ENCODE measurements around the gene COL6A3.

The COL6A3 gene

GRCh38 chr2:237432484-237433092, 18.6 kb upstream of the COL6A3 start:
- no peak for TF ChIP-seq CTCF (conservative IDR thresholded peaks at IDR 0.05)
- no peak for TF ChIP-seq ZFX (IDR thresholded peaks at IDR 0.05)
- H3K27ac ChIP-seq = 0 out of 2 replicates have a peak overlapping the region, but pooled peaks have one; percentile 6

- TF ChIP-seq ZFX (IDR thresholded peaks at IDR 0.05) (no peak), CTCF (conservative IDR thresholded peaks at IDR 0.05) (no peak)
- no peak overlapping the region for H3K27ac ChIP-seq
Measured at GRCh38 chr2:237431837-237432236, 17.9 kb upstream of the COL6A3 start.

- no peak overlapping the region for H3K27ac ChIP-seq
- TF ChIP-seq CTCF (conservative IDR thresholded peaks at IDR 0.05) (no peak), ZFX (IDR thresholded peaks at IDR 0.05) (no peak)
Measured at GRCh38 chr2:237431372-237431771, 17.4 kb upstream of the COL6A3 start.

GRCh38 chr2:237430861-237431260, 16.9 kb upstream of the COL6A3 start:
- no peak overlapping the region for H3K27ac ChIP-seq
- TF ChIP-seq ZFX (IDR thresholded peaks at IDR 0.05) (no peak), CTCF (conservative IDR thresholded peaks at IDR 0.05) (no peak)

GRCh38 chr2:237429753-237430152, 15.8 kb upstream of the COL6A3 start:
- TF ChIP-seq CTCF (conservative IDR thresholded peaks at IDR 0.05) (no peak), ZFX (IDR thresholded peaks at IDR 0.05) (no peak)
- no peak overlapping the region for H3K27ac ChIP-seq

GRCh38 chr2:237427769-237428506, 14.0 kb upstream of the COL6A3 start:
- TF ChIP-seq ZFX (IDR thresholded peaks at IDR 0.05) = no peak
- no peak for TF ChIP-seq CTCF (conservative IDR thresholded peaks at IDR 0.05)
- H3K27ac ChIP-seq = no peak overlapping the region

- TF ChIP-seq ZFX (IDR thresholded peaks at IDR 0.05) = no peak
- no peak for TF ChIP-seq CTCF (conservative IDR thresholded peaks at IDR 0.05)
- no peak overlapping the region for H3K27ac ChIP-seq
Measured at GRCh38 chr2:237426517-237426916, 12.6 kb upstream of the COL6A3 start.
